Measurements from ENCODE around the gene KDELR1. TPM values are rescaled to one million over a fixed set of nuclear protein-coding genes. Genes with fewer than 3 reads are reported as not detected.

KDELR1 gene
- total and polyA plus RNA-seq, 2 of the 13 experiments (the other 11 are each of a cell fraction or from before 2014, with no cell fraction given) = 134 to 185 TPM

- TF ChIP-seq ZNF574 (CRISPR knock-in tag; IDR thresholded peaks at IDR 0.05) = 0 out of 2 replicates have a peak, but pooled peaks have one; percentile 14
- TF ChIP-seq MTF2 (CRISPR knock-in tag; IDR thresholded peaks at IDR 0.05; ENCODE audit: borderline replicate concordance) = no peak
- TF ChIP-seq NFAT5 (CRISPR knock-in tag; IDR thresholded peaks at IDR 0.05) = peak; percentile 46; the same call in 1 of the 2 replicates
- 0 out of 2 replicates have a peak, but pooled peaks have one; percentile 12 for TF ChIP-seq ZBTB33 (CRISPR knock-in tag; IDR thresholded peaks at IDR 0.05)
- TF ChIP-seq PHF8 (CRISPR knock-in tag; IDR thresholded peaks at IDR 0.05) = peak; percentile 49; the same call in 1 of the 2 replicates
- TF ChIP-seq ZNF740 (CRISPR knock-in tag; IDR thresholded peaks at IDR 0.05) = peak; percentile 69; the same call in 1 of the 2 replicates
- TF ChIP-seq ZNF30 (CRISPR knock-in tag; IDR thresholded peaks at IDR 0.05) = 0 out of 2 replicates have a peak, but pooled peaks have one; percentile 6
- TF ChIP-seq ZSCAN29 (CRISPR knock-in tag; conservative IDR thresholded peaks at IDR 0.05) = no peak
- TF ChIP-seq RBM39 (IDR thresholded peaks at IDR 0.05; ENCODE audit: low read depth, low read length, poor library complexity, severe bottlenecking) = peak; percentile 42
- TF ChIP-seq BRD4 (CRISPR knock-in tag; IDR thresholded peaks at IDR 0.05) = 0 out of 2 replicates have a peak, but pooled peaks have one; percentile 64
- TF ChIP-seq ZBED4 (CRISPR knock-in tag; IDR thresholded peaks at IDR 0.05; ENCODE audit: borderline replicate concordance) = no peak; the same call in 1 of the 2 replicates
- TF ChIP-seq ZNF317 (CRISPR knock-in tag; IDR thresholded peaks at IDR 0.05) = no peak; the same call in 1 of the 2 replicates
These were observed 27.9 kb downstream of the KDELR1 start (continued) for GRCh38 chr19:48363500-48363809.

All from HepG2 (cell line).